Fibroblast of lung (primary cell): ENCODE measurements around the gene C3.

Source experiments
- EZH2 ChIP-seq: IDR thresholded peaks from 2 replicates; pipeline ENCODE4 v1.5.1; 2012; ENCODE audit warnings: low read length, control low read depth, mild to moderate bottlenecking; ENCODE audit errors: missing control alignments
- TF ChIP-seq, protein P1 (sequence below), 2 donors: IDR thresholded peaks in 1 of 2; conservative IDR thresholded peaks in 1 of 2; 1 replicate in 1 of 2; 2 replicates in 1 of 2; pipeline ENCODE4 v1.5.1; 2011 to 2012; ENCODE audit warnings: low read length in 2 of 2, control low read depth in 1 of 2, inconsistent platforms in 1 of 2, low read depth in 1 of 2, mild to moderate bottlenecking in 1 of 2

DNA sequence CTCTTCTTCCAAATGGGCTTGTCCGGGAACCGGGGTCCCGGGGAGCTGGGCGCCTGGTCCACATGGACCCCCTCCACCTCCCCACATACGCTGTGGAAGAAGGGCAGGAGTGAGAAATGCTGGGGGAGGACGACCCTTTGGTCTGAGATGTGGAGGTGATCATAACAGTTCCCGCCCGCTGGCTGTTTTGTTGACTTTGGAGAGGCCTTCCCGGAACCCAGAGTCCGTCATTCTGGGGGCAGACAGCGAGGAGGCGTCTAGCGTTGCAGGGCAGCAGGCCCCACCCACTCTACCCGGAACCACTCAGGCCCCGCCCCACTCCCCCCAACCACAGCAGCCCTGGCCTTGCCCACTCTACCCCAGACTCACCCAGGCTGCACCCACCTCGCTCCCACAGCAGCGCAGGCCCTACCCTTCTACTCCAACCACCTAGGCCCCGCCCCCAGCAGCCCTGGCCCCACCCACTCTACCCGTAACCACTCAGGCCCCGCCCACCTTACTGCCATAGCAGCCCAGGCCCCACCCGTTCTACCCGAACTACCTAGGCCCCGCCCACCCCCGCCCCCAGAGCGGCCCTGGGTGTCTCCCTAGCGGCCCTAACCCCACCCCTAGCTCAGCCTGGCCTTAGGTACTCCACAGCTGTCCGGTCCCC is 9.8 kb upstream of the C3 start:
- TF ChIP-seq, protein P1, sequence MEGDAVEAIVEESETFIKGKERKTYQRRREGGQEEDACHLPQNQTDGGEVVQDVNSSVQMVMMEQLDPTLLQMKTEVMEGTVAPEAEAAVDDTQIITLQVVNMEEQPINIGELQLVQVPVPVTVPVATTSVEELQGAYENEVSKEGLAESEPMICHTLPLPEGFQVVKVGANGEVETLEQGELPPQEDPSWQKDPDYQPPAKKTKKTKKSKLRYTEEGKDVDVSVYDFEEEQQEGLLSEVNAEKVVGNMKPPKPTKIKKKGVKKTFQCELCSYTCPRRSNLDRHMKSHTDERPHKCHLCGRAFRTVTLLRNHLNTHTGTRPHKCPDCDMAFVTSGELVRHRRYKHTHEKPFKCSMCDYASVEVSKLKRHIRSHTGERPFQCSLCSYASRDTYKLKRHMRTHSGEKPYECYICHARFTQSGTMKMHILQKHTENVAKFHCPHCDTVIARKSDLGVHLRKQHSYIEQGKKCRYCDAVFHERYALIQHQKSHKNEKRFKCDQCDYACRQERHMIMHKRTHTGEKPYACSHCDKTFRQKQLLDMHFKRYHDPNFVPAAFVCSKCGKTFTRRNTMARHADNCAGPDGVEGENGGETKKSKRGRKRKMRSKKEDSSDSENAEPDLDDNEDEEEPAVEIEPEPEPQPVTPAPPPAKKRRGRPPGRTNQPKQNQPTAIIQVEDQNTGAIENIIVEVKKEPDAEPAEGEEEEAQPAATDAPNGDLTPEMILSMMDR (conservative IDR thresholded peaks at IDR 0.05 in 1 of 2, IDR thresholded peaks at IDR 0.05 in 1 of 2; ENCODE audit: low read depth in 1 of 2, low read length in 2 of 2): no peak
- no peak for TF ChIP-seq EZH2
